HG03095 (cell line): ENCODE data around the gene SLC31A2.

ENCODE experiments used
- ATAC-seq: cut with Tn5 transposase; IDR thresholded peaks from one replicate; pipeline ENCODE4 v1.9.1; 2021; ENCODE audit warnings: moderate library complexity; ENCODE audit not compliant: unreplicated experiment

Gene SLC31A2

DNA sequence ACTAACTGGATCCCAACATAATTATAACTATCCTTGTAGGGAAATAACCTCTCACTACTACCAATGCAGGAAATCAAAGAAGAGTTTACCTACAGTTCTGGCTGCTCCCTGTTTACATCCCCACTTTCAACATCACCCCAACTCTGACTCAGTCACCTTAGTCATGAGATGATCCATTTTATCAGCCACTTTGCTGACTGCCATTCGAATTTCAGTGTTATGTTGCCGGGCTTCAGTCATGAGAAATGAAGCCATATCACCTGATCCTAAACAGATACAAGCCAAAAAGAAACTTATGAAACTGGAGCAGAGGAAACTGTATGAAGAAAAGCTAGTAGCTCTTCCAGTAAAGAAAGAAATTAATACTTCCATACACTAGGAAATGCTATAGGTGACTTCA is 33.7 kb downstream of the SLC31A2 start:
- ATAC-seq, result no peak

DNA sequence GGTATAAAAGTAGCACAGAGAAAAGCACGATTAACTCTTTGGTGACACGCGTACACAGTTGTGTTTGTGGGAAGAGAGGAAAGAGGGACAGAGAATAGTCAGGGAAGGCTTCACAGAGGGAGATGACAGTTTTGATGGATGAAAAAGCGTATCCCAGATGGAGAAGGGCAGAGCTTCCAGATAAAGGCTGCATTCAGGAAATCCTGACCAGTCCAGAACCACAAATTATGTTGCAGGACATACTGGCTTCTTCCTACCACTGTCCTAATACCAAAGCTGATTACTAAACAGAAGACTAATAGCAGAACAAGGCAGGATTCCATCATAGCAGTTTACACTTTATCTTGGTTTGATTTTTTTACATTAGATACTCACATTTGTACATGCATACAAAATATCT is 34.5 kb downstream of the SLC31A2 start:
- no peak for ATAC-seq

DNA sequence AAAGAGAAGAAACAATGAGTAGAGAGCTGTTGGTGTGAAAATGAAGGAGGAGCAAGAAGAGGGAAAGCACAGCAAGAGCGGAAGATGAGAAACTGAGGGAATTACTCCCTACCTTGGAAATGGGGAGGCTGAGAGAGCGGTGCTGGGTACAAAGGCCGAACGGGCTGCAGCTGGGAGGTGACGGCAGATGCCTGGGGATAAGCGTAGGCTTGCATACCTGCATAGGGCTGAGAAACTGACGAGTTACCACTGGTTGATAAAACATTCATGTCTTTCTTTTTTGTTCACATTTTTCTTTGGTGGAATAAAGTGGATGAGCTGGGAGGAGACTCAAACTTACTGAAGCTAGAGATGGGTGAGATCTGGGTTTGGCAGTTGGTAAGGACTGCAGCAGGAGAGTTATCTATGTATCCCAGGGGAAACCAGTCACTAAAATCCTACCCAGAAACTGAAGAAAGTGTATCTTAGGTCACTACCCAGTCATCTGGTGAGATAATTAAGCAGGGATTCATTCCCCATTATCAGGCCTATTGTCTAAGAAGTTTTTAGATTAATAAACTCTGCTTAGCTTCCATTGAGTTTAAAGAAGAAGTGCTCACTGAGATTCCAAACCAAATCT is 35.4 kb downstream of the SLC31A2 start:
- no peak for ATAC-seq

DNA sequence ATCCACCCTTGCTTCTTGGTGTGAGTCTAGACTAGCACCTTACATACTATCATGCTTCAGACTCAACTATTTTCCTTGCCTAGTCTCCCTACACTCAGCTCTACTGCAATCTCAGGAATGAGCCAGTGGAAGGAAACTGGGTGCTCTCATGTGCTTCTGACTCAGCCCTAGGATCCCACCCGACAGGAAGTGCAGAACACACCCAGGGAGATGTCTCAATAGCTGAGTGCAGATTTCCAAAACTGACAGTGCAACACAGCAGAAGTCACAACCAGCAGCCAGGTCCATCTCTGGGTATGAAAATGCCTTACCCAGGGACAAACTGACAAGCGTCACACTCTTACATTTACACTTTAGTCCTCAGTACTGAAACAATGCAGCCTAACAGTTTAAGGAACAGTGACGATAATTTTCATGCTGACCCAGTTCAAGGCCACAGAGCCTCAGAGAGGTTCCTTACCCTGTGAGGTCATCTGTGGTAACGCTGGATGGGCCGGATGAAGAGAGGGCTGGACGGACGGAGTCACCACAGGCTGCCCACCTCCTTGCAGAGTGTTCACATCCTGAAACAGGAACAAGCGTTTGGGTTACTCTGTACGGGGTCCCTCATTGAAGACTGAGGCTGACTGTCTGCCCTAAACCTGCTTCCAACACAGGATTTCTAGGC is 37.3 kb downstream of the SLC31A2 start:
- no peak for ATAC-seq

DNA sequence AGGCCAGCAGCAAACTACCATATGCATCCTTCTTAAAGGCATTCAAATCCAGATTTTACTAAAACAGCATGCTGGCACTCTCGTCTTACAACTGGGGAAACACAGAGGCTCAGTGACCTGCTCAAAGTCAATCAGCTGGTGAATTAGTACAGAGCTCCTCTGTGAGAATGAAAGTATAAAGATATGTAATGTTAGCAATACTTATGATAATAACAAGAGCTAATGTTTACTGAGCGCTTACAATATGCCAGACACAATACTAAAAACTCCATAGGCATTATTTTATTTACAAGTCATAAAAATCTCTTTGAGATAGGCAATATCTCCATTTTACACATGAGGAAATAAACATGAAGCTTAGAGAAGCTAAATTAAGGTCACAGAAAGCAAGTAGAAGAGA is 41.6 kb downstream of the SLC31A2 start:
- no peak for ATAC-seq

DNA sequence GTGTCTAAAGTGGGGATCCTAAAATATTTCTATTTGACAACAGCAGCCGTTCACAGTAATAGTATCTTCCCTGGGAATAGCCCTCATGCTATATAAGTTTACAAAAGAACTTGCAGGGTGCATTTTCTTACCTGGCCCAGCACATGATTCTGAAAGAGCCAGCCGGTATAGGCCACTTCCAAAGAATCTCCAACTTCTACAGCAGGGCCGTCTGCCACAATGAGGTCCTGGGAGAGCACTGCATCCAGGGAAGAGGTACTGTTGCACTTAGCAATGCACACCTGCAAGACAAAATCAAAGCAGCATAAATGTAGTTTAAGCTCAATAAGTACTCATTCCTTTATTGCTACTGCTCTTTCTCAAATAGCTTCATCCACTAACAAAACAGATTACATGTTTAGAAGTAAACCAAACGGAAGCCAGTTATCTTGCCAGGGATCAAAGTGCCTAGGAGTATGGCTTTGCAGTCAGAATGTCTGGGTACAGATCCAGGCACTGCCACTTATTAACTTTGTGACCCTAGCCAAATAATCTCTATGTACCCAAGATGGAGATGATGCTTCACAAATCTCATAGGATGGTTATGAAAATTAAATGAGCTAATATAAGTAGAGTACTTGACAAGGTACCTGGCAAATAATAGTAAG is 49.0 kb downstream of the SLC31A2 start:
- no peak for ATAC-seq

DNA sequence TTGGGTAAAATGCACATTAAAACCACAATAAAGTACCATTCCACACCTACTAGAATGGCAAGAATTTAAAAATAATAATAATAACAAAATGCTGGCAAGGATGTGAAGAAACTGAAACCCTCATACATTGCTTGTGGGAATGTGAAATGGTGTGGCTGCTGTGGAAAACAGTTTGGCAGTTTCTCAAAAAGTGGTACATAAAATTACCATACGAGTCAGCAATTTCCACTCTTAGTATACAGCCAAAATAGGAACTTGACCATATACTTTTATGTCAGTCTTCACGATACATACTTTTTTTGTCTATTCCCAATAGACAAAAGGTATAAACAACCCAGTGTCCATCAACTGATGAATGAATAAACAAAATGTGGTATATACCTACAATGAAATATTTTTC is 54.6 kb downstream of the SLC31A2 start:
- ATAC-seq, result no peak

DNA sequence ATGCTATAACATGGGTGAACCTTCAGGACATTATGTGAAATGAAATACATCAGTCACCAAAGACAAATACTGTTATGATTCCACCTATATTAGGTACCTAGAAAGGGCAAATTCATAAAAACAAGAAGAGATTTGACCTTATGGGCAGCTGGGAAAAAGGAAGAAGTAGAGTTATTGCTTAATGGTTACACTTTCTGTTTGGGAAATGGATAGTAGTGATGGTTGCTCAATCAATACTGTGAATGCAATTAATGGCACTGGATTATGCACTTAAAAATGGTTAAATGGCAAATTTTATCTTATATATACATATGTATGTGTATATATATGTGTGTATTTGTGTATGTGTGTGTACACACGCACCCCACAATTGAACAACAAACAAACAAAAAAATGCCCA is 55.1 kb downstream of the SLC31A2 start:
- no peak for ATAC-seq

DNA sequence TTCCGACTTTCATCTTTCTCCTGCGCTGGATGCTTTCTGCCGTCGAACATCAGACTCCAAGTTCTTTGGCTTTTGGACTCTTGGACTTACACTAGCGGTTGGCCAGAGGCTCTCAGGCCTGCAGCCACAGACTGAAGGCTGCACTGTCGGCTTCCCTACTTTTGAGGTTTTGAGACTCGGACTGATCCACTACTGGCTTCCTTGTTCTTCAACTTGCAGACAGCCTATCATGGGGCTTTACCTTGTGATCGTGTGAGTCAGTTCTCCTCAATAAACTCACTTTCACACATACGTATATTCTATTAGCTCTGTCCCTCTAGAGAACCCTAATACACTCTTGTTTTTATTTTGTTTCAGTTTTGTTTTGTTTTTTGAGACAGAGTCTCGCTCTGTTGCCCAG is 60.0 kb downstream of the SLC31A2 start:
- no peak for ATAC-seq
